Cardiac muscle cell (in vitro differentiated cells and primary cell): ENCODE measurements around the gene STING1. TPM values are rescaled to one million over a fixed set of nuclear protein-coding genes. Genes with fewer than 3 reads are reported as not detected.
"Not testable (repeated sequence)": the region's sequence is repeated elsewhere in the genome, so short reads cannot be mapped to it uniquely, and the experiment has no call there.

Experiments
- DNase-seq, 2 donors: peaks; one replicate each; pipeline versions ENCODE4 v3.0.0 to v3.0.0-alpha.2; 2010 to 2017; ENCODE audit warnings: low read depth in 1 of 2, low spot score in 1 of 2
- H3K27ac ChIP-seq: fragments of 200-600 bp; sonication (generic); 2 replicates; pipeline ENCODE4 v1.5.1; 2016
- H3K27me3 ChIP-seq: fragments of 200-600 bp; sonication (generic); 2 replicates; pipeline ENCODE4 v1.6.0; 2016; ENCODE audit warnings: control low read depth
- H3K36me3 ChIP-seq: fragments of 200-600 bp; sonication (generic); 2 replicates; pipeline ENCODE4 v1.5.1; 2016; ENCODE audit warnings: control low read depth
- H3K4me1 ChIP-seq: fragments of 200-600 bp; sonication (generic); 2 replicates; pipeline ENCODE4 v1.8.1; 2017; ENCODE audit warnings: low read depth, mild to moderate bottlenecking, mixed run types
- H3K4me3 ChIP-seq: fragments of 200-600 bp; sonication (generic); 2 replicates; pipeline ENCODE4 v1.5.1; 2016; ENCODE audit warnings: mild to moderate bottlenecking
- H3K9me3 ChIP-seq: fragments of 200-600 bp; sonication (generic); 2 replicates; pipeline ENCODE4 v1.5.1; 2017; ENCODE audit warnings: low read depth, mild to moderate bottlenecking, control low read depth
- CTCF ChIP-seq: IDR thresholded peaks from 2 replicates; pipeline ENCODE4 v1.5.1; 2012; ENCODE audit warnings: low read depth, mild to moderate bottlenecking, low read length
- polyA plus RNA-seq: library from polyadenylated mRNA; unstranded; fragments of >200 nt; fragmentation: Nextera tagmentation; extraction: Ambion mirVana; gene quantifications from 2 replicates; pipeline ENCODE4 v1.2.1, GENCODE V29; 2016
- total RNA-seq: library from RNA; depleted of rRNA; stranded (reverse); fragments of >200 nt; gene quantifications from 2 replicates; pipeline ENCODE4 v1.2.3, GENCODE V29; 2016

The STING1 gene
- total and polyA plus RNA-seq, 2 experiments from 2014 or later = 69.0 to 79.2 TPM

- no peaks in the 10 kb centered on the region for H3K9me3 ChIP-seq
- TF ChIP-seq CTCF = no peak
- H3K4me1 ChIP-seq = peaks cover 27% of the 10 kb centered on the region
- H3K4me3 ChIP-seq = no peak overlapping the region
- H3K27ac ChIP-seq = peak overlapping the region; percentile 14
- DNase-seq = no peak
- H3K27me3 ChIP-seq = no peaks in the 10 kb centered on the region
- no peaks in the 10 kb centered on the region for H3K36me3 ChIP-seq
Measured at GRCh38 chr5:139486201-139486600, 3.6 kb upstream of the STING1 start.

- H3K36me3 ChIP-seq, H3K9me3 ChIP-seq, H3K4me3 ChIP-seq, DNase-seq, H3K27me3 ChIP-seq: not testable (repeated sequence)
- Histone ChIP-seq H3K4me1 (peaks cover 46% of the 10 kb centered on the region), H3K27ac (peak overlapping the region; percentile 84)
Measured at GRCh38 chr5:139482890-139483208, 291 bp upstream of the STING1 start.

- H3K4me1 ChIP-seq = peaks cover 46% of the 10 kb centered on the region
Measured at GRCh38 chr5:139481580-139482049, 943 bp downstream of the STING1 start.

DNA sequence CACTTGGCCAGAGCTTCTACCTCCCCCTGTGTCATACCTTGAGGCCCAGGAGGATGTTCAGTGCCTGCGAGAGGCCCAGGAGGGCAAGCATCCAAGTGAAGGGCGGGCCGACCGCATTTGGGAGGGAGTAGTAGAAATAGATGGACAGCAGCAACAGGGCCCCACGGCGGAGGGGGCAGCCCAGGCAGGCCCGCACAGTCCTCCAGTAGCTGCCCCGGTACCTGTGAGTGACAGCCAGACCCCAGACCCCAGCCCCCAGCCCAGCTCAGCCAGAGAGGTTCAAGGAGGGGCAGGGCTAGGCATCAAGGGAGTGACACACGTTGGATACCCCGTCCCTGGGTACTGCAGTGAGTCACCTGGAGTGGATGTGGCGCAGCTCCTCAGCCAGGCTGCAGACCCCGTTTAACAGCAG is 1.4 kb downstream of the STING1 start:
- peak in 1 of 2 donors; percentile 63 for DNase-seq
- H3K27ac ChIP-seq = peak overlapping the region; percentile 84
- H3K36me3 ChIP-seq = no peaks in the 10 kb centered on the region
- no peaks in the 10 kb centered on the region for H3K9me3 ChIP-seq
- peaks cover 41% of the 10 kb centered on the region for H3K4me1 ChIP-seq
- TF ChIP-seq CTCF = no peak
- H3K4me3 ChIP-seq = no peak overlapping the region
- no peaks in the 10 kb centered on the region for H3K27me3 ChIP-seq

More at GRCh38 chr5:139481580-139482049, 943 bp downstream of the STING1 start:
- DNase-seq = peak in 1 of 2 donors; percentile 52
- TF ChIP-seq CTCF = peak; percentile 34
- Histone ChIP-seq H3K27ac (peak overlapping the region; percentile 84), H3K4me3 (no peak overlapping the region), H3K9me3 (no peaks in the 10 kb centered on the region), H3K27me3 (no peaks in the 10 kb centered on the region), H3K36me3 (no peaks in the 10 kb centered on the region)

DNA sequence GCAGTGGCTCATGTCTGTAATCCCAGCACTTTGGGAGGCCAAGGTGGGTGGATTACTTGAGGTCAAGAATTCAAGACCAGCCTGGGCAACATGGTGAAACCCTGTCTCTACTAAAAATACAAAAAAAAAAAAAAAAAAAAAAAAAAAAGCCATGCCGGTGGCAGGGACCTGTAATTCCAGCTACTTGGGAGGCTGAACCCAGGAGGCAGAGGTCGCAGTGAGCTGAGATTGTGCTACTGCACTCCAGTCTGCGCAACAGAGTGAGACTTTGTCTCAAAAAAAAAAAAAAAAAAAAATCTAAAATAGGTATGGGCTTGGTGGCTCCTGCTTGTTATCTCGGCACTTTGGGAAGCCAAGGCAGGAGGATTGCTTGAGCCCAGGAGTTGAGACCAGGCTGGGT is 2.8 kb downstream of the STING1 start:
- not testable (repeated sequence) for DNase-seq, H3K4me3 ChIP-seq, H3K36me3 ChIP-seq, H3K9me3 ChIP-seq, H3K27me3 ChIP-seq
- Histone ChIP-seq H3K27ac (peak overlapping the region; percentile 83), H3K4me1 (peaks cover 44% of the 10 kb centered on the region)

- not testable (repeated sequence) for H3K4me3 ChIP-seq, H3K36me3 ChIP-seq, H3K27me3 ChIP-seq, H3K9me3 ChIP-seq
- DNase-seq = peak in 1 of 2 donors; percentile 81
- Histone ChIP-seq H3K4me1 (peaks cover 48% of the 10 kb centered on the region), H3K27ac (peak overlapping the region; percentile 83)
Measured at GRCh38 chr5:139478657-139479423, 3.7 kb downstream of the STING1 start.

DNA sequence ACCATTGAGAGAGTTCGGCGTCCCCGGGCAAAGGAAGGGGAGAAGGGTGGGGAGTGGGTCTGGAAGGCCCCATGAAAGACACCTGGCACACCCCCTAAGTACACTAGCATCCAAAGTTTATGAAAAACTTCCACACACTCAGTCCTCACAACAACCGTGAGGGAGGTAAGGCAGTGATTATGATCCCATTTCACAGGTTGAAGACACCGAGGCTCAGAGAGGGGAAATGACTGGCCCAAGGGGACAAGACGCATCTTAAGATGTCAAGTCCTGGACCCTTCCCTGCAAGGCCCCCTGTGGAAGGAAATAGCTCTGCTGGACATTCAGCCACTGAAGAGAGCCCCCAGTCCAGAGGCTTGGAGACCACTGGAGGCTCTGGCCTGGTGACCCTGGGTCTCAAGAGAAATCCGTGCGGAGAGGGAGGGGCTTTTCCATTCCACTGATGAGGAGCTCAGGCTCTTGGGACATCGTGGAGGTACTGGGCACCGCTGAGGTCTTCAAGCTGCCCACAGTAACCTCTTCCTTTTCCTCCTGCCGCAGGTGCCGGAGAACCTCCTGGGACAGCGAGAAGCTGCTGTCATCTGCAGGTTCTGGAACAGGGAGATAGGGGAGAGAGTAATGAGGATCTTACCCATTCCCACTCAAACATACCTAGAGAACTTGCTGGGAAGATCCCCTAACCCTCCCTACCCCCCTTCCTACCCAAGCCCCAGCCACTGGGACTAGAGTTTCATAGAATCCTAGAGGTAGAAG is 6.5 kb downstream of the STING1 start:
- H3K9me3 ChIP-seq = no peaks in the 10 kb centered on the region
- peaks cover 45% of the 10 kb centered on the region for H3K4me1 ChIP-seq
- no peak for DNase-seq
- H3K27me3 ChIP-seq = no peaks in the 10 kb centered on the region
- no peak overlapping the region for H3K4me3 ChIP-seq
- no peaks in the 10 kb centered on the region for H3K36me3 ChIP-seq
- H3K27ac ChIP-seq = no peak overlapping the region
- no peak for TF ChIP-seq CTCF
